ENCODE data around the gene CCDC9B. TPM values are rescaled to one million over a fixed set of nuclear protein-coding genes. Genes with fewer than 3 reads are reported as not detected.

CCDC9B gene
- total RNA-seq, 1 donor from 2014 or later, result 16.6 TPM

DNA sequence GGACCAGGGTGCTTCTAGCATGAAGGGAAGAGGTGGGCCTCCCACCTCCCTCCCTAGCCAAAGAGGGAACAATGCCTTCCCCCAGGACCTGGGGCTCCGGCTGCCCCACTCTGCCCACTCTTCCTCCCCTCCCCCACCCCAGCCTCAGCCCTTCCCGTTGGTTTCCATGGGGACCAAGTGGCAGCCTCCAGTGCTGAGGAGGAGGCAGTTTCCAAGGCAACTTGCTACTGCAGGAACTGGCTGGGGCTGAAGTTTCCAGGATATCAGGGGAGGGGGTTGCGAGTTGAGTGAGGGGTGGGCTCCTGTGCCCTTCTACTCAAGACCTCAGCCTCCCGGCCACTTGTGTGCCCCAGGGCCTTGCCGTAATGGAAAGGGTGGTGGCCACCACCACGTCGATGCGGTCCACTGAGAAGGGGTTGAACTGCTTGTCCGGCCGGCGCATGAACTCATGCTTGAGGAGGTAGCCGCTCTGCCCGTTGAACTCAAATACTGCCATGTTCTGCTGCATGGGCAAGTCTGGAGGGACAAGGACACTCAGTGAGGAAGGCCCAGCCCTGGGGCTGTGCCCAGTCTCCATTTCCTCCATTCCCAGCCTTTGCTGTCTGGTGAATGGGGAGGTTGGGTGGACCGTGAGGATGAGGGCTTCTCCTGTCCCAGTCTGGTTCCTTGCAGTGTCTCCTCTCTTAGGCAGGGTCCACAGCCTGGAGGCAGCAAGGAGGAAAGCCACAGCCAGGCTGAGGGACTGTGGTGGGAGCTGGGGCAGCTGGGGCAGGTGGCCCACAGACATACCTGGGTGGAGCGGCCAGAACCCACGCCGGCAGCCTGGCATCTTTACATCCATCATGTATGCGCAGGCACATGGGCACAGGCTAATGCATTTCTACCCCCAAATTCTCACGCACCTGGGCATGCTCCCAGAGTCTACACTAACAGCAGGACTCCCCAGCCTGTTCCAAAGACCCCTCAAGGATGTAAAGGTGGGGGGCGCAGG, 46.5 kb downstream of the CCDC9B start:
- no peak for DNase-seq (ENCODE audit: low spot score)
- ATAC-seq, result no peak

DNA sequence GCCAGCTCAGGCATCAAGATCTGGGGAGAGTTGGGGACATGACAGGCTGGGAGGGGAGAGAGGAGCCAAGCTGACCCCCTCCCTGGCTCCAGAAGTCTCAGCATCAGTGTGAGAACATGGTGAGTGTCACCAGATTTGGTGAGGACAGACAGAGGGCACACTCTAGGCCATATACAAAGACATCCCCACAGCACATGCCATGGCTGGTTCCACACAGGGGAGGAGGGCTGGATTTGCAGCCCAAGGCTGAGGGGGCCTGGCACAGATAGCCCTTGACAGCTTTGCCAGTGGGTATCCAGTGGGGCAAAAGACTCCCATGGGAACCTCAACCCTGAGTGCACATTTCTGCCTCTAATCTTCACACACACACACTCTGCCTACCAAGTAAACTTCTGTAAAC, 47.7 kb downstream of the CCDC9B start:
- DNase-seq (ENCODE audit: low spot score), result no peak

DNA sequence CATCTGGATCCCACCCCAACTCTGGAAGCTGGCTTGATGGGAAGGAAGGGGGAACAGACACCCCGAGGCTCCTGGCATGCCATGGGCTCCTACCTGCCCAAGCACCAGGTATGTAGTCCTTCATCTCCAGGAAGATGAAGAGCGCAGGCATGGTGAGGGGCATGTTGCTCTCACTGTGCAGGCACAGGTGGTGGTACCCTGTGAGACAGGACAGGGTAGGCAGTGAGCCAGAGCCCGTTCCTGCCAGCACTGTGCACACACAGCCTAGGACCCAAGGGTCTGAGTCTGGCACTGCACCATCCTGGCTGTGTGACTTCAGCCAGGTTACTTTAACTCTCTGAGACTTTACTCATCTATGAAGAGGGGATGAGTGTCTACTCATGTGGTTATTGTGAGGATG, 48.5 kb downstream of the CCDC9B start:
- DNase-seq (ENCODE audit: low spot score) (no peak), ATAC-seq (no peak)

More for the DNA sequence above, 47.7 kb downstream of the CCDC9B start:
- ATAC-seq, result no peak

DNA sequence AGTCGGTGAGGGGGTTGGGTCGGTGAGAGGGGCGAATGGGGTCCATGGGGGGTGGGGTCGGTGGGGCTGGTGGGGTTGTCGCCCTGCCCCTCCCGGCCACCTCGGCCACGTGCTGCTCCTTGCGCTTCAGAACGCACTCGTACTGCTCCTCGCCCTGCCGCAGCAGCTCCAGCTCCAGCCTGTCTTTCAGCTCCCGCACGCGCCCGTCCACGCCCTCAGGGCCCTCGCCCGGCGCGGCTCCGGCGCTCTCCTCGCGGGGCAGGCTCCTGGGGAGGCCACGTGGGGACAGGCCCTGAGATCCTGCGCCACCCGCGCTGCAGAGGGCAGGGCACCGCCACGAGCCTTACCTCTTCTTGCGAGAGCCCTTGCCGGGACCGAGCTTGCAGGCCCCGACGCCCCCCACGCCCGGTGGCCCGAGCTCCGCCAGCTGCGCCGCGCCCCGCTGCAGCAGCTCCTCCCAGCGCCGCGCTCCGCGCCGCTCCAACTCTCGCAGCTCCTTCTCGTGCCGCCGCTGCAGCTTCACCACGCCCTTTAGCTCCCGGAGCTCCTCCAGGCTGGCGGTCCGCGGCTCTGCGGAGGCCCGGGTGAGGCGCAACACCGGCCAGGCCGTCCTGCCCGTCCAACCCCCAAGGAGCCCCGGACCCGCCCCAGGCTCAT, 49.7 kb downstream of the CCDC9B start:
- ATAC-seq, result peak; percentile 47
- DNase-seq (ENCODE audit: low spot score), result no peak

DNA sequence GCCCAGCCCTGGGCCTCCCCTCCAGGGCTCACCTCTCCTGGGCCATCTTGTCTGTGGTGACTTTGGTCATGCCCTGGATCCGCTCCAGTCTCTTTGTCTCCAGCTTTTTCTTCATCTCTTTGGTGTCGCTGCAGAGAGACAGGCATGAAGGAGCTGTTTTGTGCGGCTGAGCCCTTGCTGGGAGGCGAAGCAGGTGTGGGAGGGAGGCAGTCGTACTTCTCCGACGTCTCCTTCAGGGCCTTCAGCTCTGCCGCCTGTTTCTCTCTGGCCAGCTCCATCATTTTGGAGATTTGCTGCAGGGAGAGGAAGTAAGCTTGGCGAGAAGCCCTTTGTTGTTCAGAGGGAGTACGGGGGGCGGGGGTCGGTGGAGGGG, 50.2 kb downstream of the CCDC9B start:
- ATAC-seq (no peak), DNase-seq (ENCODE audit: low spot score) (no peak)

DNA sequence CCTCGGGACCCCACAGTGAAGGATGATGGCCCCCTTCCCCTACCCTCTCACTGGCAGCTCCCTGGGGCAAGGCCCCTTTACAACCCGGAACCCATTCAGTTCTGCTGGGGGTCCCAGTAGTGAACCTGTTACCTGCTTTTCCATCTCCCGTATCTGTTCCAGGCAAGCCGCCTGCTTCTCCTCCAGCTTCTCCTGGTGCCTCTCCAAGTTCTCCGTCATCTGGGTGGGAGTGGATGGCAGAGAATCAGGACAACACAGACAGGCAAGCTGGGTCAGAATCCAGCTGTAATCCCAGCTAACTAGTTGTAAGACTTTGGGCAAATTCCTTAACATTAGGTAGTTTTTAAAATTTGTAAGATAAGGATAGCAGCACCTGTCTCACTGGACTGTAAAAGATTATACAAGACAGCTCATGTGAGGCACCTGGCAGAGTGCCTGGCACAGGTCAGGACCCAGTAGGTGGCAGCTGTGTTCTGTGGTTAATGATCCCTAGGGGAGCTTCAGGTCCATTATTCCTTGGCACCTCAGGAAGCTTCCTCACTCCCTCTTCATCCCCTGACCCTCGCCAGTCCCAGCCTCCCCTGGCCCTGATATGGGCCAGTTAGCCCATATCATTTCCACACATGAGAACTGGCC, 51.5 kb downstream of the CCDC9B start:
- ATAC-seq, result peak; percentile 89

DNA sequence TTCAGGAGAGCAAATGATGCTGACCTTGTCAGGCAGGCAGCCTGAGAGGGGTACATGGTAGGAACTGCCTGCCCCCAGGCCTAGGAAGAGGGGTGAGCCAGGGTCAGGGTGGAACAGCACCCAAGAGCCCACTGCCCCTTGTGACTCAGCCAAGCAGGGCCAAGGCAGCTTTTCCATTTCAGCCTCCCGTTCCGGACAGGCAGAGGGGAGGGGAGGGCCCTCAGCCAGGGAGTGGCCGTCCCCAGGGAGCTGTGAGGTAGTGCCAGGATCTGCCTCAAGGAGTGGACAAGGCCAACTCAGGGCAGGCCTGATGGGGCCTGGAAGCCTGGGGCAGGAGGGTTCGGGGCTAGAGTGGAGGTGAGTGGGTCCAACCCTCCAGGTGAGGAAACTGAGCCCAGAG, 52.8 kb downstream of the CCDC9B start:
- ATAC-seq (no peak), DNase-seq (ENCODE audit: low spot score) (no peak)

More for the DNA sequence above, 51.5 kb downstream of the CCDC9B start:
- DNase-seq (ENCODE audit: low spot score), result peak; percentile 84

DNA sequence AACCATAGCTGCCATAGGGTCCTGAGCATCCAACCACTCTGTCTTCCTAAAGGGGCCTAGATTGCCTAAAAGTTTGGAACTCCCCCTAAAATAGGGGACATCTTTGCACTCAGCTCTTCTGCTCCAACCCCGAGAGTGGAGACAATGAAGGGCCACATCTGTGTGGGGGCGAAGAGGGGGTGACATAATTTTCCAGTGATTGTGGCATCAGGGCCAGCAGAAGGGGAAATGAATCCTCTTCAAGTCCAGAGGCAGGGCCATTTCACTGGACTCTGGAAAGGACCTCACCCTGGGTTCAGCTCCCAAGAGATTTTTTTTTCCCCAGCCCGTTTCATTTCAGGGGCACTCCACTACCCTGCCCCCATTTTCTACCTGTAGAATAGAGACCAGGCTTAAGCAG, 53.2 kb downstream of the CCDC9B start:
- no peak for DNase-seq (ENCODE audit: low spot score)
- no peak for ATAC-seq

DNA sequence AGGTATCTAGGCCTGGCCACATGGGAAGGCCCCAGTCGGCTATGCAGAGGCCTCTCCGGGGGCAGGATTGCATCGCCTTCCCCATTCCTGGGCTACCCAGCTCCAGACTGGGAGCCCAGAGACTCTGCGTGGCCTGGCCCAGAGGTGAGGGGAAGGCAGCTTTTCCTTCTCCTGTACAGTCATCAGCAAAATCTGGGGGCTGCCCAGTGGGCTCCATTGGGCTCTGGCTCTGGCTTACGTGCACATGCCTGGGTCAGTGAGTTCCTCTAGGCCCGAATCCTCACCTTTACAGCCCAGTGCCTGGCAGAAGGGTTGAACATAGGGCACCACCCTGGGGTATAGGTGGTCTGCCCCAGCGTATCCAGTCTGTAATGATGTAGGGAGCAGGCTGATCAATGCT, 53.9 kb downstream of the CCDC9B start:
- ATAC-seq, result no peak

DNA sequence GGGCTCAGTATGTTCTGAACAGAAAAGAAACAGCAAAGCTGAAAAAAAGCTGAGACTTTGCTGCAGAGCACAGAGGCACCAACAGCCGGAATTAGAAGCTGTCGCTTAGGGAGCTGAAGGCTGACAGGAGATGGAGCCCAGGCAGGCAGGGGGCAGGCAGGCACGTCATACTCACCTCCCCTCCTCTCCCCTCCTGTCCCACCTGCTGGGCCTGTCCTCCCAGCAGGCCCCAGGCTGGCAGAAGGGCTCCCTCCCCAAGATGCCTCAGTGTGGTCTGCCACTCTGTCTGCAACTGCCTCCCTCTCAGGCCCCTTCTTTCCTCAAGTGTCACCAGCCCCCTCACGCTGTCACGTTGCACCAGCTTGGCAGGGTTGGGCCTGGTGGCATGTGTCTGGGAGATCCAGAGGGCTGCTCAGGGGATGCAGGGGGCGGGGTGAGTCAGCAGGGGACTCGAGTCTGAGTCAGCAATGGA, 54.6 kb downstream of the CCDC9B start:
- no peak for DNase-seq (ENCODE audit: low spot score)

More for the DNA sequence above, 53.9 kb downstream of the CCDC9B start:
- DNase-seq (ENCODE audit: low spot score), result no peak

DNA sequence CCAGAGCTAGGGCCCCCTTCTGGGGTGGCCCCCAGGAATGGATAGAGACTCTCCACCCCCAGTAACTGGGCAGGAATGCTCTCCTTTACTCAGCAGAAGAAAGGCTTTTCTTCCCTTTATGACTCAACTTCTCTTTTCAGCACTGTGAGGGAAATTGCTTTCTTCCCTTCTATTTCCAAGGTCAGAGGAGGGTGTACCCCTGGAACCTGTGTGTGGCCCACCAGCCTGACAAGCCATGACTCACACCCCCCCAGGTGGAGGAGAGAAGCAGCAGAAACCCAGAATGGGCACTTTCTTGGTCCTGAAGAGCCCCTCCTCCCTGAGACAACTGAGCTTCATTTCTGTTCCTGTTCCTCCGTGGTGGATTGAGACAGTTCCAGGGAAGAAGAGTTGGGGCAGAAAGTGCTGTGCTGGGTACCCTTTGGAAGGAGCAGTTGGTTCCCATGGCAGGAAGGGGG, 55.2 kb downstream of the CCDC9B start:
- no peak for ATAC-seq
- no peak for DNase-seq (ENCODE audit: low spot score)

More for the DNA sequence above, 54.6 kb downstream of the CCDC9B start:
- no peak for ATAC-seq

DNA sequence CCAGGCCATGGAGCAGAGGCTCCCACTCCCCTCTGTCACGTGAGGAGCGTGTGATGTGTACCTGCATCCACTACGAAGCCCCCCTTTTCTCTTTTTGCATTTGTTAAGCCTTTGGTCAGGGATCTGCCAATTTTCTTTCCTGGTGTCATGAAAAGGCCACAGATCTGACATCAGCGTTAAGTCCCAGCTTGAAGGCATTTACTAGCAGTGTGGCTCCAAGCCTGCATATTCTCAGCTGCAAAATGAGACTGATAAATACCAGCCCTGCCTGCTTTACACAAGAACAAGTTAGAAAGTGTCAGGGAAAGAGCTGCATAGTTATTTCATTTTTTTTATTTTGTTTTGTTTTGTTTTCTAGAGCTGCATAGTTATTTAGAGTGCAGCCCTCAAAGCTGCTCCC, 55.6 kb downstream of the CCDC9B start:
- ATAC-seq (no peak), DNase-seq (ENCODE audit: low spot score) (no peak)

DNA sequence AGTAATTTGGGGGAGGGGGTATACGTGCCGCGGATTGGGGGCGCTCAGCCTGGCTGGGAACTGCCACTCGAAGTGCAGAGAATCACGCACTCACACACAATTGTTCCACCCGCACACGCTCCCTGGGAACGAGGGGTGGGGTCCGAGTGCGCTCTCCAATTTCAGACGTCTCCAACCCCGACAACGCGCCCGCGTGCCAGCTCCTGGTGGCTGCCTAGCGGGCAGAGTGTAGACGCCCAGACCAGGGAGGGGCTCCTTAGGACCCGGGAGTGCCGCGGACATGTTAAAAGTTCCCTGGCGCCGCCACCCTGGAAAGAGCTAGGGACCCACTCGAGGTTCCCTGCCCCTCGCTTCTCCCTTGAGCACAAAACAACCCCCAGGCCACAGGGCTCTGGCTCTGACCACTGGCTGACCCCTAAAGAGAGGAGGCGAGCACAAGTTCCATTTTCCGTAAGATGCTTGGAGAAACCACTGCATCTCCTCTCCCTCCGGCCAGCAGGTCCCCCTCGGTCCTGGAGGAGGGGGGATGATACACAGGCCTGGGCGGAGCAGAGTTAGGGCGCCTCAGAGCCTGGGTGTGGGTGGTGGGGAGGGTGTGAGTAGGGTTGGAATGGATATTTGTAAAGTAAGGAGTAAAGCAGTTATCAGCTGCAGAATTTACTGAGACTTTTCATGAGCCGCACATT, 57.0 kb downstream of the CCDC9B start:
- ATAC-seq, result no peak
- no peak for DNase-seq (ENCODE audit: low spot score)

DNA sequence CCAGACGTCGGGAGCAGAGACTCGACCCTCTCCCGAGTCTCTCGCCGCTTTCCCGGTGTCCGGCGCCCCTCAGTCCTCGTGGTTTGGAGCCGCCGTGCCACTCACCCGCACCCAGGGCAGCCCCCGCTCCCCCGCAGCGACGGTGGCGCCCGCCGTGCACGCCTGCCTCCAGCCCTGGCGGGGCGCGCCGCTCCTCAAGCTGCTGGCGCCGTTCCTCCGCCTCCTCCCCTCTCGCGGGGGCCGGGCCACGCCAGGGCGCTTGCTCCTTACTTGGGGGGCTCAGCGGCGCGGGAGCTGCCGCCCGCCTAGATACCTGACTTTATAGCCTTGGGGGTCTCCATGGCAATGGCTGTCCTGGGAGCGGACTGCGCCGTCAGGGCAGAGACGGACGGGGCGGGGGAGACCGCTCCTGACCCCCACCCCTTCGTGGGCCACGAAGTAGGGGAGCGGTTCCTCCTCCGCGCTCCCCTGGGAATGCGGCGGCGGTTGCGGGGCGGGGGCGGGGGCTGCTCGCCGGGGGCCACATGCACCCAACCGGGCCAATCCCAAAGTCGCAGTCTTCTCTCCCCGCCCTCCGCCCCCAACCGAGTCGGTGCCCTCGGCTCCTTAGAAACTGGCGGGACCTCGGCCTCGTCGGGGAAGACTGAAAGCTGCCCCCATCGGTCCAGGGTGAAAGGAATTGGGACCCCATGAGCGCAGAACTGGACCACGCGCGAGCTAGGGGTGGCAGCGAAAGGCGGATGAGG, 57.7 kb downstream of the CCDC9B start, which contains the start of gene ANKRD63:
ANKRD63 (minus strand) TSS at position 196 of the 746 bp plus-strand sequence. CDS start 478 bp downstream, outside the sequence.
- peak; percentile 4 for ATAC-seq
- DNase-seq (ENCODE audit: low spot score), result no peak

DNA sequence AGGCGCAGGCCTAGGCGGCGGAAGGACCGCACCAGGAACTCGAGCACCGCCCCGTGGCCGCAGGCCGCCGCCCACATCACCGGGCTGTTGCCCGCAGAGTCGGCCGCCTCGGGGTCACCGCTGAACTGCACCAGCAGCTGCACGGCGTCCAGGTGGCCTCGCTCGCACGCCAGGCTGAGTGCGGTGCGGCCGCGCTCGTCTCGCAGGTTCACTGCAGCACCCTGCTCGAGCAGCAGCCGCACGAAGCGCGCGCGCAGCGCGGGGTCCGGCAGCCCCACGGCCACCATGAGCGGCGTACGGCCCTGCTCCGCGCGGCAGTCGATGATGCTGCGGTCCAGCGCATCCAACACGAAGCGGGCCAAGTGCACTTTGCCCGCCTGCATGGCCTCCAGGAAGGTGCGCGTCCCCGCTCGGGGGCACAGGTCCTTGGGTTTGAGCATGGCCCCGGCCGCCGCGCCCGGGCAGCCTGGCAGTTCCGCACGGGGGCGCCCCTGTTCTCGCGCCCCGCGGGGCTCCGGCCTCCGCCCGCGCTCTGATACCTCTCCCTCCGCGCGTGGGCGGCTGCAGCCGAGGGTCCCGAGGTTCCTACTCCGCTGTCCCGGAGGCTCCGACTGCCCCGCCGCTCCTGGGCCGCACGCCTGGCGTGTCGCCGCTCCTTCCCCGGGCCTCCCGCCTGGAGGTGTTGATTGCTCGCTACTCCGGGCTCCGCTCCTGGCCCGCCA, 58.4 kb downstream of the CCDC9B start:
- DNase-seq (ENCODE audit: low spot score) (peak; percentile 83), ATAC-seq (peak; percentile 86)

DNA sequence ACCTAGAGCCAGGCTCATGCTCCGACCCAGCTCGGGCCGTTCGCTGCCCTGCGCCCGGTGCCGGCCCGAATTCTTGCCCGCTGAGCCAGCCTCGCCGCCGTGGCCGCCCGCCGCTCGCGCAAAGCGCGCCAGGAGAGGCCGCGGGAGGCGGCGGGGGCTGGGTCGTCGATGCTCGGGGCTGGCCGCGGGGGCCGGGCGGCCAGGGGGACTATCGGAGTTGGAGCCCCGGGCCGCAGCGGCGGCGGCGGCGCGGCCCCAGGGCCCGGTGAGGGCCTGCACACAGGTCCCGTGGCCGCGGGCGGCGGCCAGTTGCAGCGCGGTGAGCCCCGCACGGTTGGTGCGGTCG, 59.0 kb downstream of the CCDC9B start:
- ATAC-seq, result no peak
- DNase-seq (ENCODE audit: low spot score), result no peak

Measured in left lobe of liver (tissue), 2 donors.